Measurements from ENCODE around the gene DAGLA.

DAGLA gene

GRCh38 chr11:61697764-61698163 lies 17.6 kb downstream of the DAGLA start:
- peaks cover 8 to 36% of the 10 kb centered on the region in 2 experiments for H3K4me1 ChIP-seq (ENCODE audit: control insufficient read depth in 1 of 2, insufficient read depth in 1 of 2, low read depth in 1 of 2, low read length in 1 of 2)
- H3K27ac ChIP-seq: no peak overlapping the region
- H3K9me3 ChIP-seq: no peaks in the 10 kb centered on the region
- no peak for TF ChIP-seq CTCF (IDR thresholded peaks at IDR 0.05)
- no peaks in the 10 kb centered on the region for H3K36me3 ChIP-seq
- H3K4me3 ChIP-seq (ENCODE audit: low read depth in 1 of 2, low read length in 1 of 2): no peak overlapping the region
- H3K27me3 ChIP-seq: peaks cover 12% of the 10 kb centered on the region

GRCh38 chr11:61698173-61698948 lies 18.2 kb downstream of the DAGLA start:
- no peak for TF ChIP-seq CTCF (IDR thresholded peaks at IDR 0.05)
- Histone ChIP-seq H3K27ac (no peak overlapping the region), H3K36me3 (no peaks in the 10 kb centered on the region), H3K4me1 (ENCODE audit: control insufficient read depth in 1 of 2, insufficient read depth in 1 of 2, low read depth in 1 of 2, low read length in 1 of 2) (peaks cover 12 to 42% of the 10 kb centered on the region in 2 experiments), H3K4me3 (ENCODE audit: low read depth in 1 of 2, low read length in 1 of 2) (no peak overlapping the region), H3K9me3 (no peaks in the 10 kb centered on the region), H3K27me3 (peaks cover 12% of the 10 kb centered on the region)

DNA sequence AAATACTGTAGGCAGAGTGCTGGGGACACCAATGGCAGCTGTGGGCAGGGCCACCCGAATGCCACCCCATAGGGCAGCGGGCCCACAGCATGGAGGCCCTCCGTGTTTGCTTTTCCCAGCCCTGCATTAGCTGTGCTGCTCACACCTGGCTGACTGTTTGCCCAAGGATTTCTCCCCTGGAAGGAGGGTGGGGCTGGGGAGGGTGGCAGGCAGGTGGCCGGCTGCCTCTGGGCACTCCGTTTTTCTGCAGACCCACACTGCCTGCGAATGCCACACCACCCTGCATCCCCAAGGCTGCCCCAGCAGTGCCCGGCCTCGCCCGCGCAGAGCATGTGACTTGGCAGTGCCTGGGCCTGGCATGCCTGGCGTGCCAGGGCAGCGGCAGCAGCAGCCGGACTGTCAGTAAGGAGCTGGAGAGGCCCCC lies 19.6 kb downstream of the DAGLA start:
- TF ChIP-seq CTCF (IDR thresholded peaks at IDR 0.05): no peak
- Histone ChIP-seq H3K4me3 (ENCODE audit: low read depth in 1 of 2, low read length in 1 of 2) (no peak overlapping the region), H3K27ac (no peak overlapping the region), H3K36me3 (no peaks in the 10 kb centered on the region), H3K4me1 (ENCODE audit: control insufficient read depth in 1 of 2, insufficient read depth in 1 of 2, low read depth in 1 of 2, low read length in 1 of 2) (peaks cover 12 to 43% of the 10 kb centered on the region in 2 experiments), H3K27me3 (peaks cover 12% of the 10 kb centered on the region), H3K9me3 (no peaks in the 10 kb centered on the region)

DNA sequence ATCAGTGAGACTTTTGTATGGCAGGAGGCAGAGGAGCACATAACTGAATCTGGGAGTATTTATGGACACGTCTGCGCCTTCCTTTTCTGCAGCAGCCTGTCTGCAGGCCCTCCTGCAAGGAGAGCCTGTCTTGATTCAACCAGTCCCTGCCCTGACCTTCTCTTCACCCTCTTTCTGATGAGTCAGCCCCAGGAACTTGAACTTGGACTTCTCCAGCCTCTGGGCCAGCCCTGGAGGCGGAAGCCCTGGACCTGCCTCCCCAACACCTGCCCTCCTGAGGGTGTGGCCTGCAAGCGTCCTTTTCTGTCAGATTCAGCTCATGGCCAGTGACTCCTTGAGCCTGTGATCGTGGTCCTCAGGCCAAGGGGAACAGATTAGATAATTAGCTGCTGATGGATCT lies 20.0 kb downstream of the DAGLA start:
- TF ChIP-seq CTCF (IDR thresholded peaks at IDR 0.05): no peak

DNA sequence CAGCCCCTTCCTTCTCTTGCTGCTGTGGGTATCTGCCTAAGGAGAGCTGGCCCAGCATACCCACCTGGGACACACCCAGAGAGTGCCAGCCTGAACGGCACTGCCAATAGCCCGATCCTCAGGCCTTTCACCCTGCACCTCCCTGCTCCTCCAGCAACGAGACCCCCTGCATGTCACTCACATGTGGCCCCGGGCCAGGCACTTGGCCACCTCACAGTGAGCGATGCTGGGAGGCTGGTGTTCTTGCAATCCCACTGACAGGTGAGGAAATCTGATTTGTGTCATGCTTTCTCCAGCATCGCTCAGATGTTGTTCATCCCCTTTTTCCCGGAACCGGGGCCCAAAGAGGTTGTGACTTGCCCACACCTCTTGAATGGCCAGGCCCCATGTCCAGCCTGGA lies 20.5 kb downstream of the DAGLA start:
- no peak overlapping the region for H3K4me3 ChIP-seq (ENCODE audit: low read depth in 1 of 2, low read length in 1 of 2)
- H3K9me3 ChIP-seq: no peaks in the 10 kb centered on the region
- TF ChIP-seq CTCF (IDR thresholded peaks at IDR 0.05): no peak
- no peaks in the 10 kb centered on the region for H3K36me3 ChIP-seq
- H3K4me1 ChIP-seq (ENCODE audit: control insufficient read depth in 1 of 2, insufficient read depth in 1 of 2, low read depth in 1 of 2, low read length in 1 of 2): peaks cover 12 to 43% of the 10 kb centered on the region in 2 experiments
- peaks cover 9% of the 10 kb centered on the region for H3K27me3 ChIP-seq
- H3K27ac ChIP-seq: no peak overlapping the region

More for the DNA sequence above, 20.0 kb downstream of the DAGLA start:
- H3K4me3 ChIP-seq (ENCODE audit: low read depth in 1 of 2, low read length in 1 of 2): no peak overlapping the region
- no peak overlapping the region for H3K27ac ChIP-seq
- H3K4me1 ChIP-seq (ENCODE audit: control insufficient read depth in 1 of 2, insufficient read depth in 1 of 2, low read depth in 1 of 2, low read length in 1 of 2): peaks cover 12 to 43% of the 10 kb centered on the region in 2 experiments
- H3K27me3 ChIP-seq: peaks cover 12% of the 10 kb centered on the region
- H3K36me3 ChIP-seq: no peaks in the 10 kb centered on the region
- no peaks in the 10 kb centered on the region for H3K9me3 ChIP-seq

All from neutrophil (primary cell).